ENCODE measurements around the gene SCD5. TPM values are rescaled to one million over a fixed set of nuclear protein-coding genes. Genes with fewer than 3 reads are reported as not detected.

The SCD5 gene
- total and polyA plus RNA-seq, 2 of the 8 experiments (the other 6 are each of a cell fraction or from before 2014, with no cell fraction given), result 0.92 to 1.2 TPM

DNA sequence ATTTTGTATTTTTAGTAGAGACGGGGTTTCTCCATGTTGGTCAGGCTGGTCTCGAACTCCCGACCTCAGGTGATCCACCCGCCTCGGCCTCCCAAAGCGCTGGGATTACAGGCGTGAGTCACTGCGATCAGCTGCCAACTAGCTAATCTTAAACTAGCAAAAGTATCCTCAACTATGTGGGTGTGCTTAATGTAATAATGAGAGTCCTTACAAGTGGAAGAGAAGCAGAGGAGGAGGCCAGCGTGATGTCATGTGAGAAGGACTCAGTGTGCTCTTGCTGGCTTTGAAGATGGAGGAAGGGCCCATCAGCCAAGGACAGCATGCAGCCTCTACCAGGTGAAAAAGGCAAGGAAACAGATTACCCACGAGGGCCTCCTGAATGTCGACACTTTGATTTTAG is 19.6 kb downstream of the SCD5 start:
- H4K5ac ChIP-seq (ENCODE audit: insufficient read length, low read depth, low read length), result no peak overlapping the region
- no peak overlapping the region for H3K4ac ChIP-seq (replicated peaks; ENCODE audit: insufficient read length, low read depth, low read length)
- no peak overlapping the region for H3K23ac ChIP-seq (ENCODE audit: insufficient read length)
- no peak for FAIRE-seq
- no peak overlapping the region for H3K9ac ChIP-seq (replicated peaks in 1 of 4; ENCODE audit: extremely low read depth in 1 of 4, low read depth in 3 of 4, low read length in 3 of 4)
- TF ChIP-seq SUZ12 (IDR thresholded peaks at IDR 0.05; ENCODE audit: low read length) (no peak), FOSL1 (IDR thresholded peaks at IDR 0.05; ENCODE audit: insufficient read depth, low read depth, low read length) (no peak), KDM1A (IDR thresholded peaks at IDR 0.05; ENCODE audit: borderline replicate concordance, low read length) (no peak), SP4 (IDR thresholded peaks at IDR 0.05; ENCODE audit: low read length) (no peak), RXRA (IDR thresholded peaks at IDR 0.05; ENCODE audit: insufficient read depth, low read depth, low read length) (no peak), CREB1 (IDR thresholded peaks at IDR 0.05) (no peak), SIRT6 (IDR thresholded peaks at IDR 0.05; ENCODE audit: low read length) (no peak), GABPA (IDR thresholded peaks at IDR 0.05; ENCODE audit: borderline replicate concordance, insufficient read depth, low read length) (no peak)
- TF ChIP-seq, protein P1, sequence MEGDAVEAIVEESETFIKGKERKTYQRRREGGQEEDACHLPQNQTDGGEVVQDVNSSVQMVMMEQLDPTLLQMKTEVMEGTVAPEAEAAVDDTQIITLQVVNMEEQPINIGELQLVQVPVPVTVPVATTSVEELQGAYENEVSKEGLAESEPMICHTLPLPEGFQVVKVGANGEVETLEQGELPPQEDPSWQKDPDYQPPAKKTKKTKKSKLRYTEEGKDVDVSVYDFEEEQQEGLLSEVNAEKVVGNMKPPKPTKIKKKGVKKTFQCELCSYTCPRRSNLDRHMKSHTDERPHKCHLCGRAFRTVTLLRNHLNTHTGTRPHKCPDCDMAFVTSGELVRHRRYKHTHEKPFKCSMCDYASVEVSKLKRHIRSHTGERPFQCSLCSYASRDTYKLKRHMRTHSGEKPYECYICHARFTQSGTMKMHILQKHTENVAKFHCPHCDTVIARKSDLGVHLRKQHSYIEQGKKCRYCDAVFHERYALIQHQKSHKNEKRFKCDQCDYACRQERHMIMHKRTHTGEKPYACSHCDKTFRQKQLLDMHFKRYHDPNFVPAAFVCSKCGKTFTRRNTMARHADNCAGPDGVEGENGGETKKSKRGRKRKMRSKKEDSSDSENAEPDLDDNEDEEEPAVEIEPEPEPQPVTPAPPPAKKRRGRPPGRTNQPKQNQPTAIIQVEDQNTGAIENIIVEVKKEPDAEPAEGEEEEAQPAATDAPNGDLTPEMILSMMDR (IDR thresholded peaks at IDR 0.05; ENCODE audit: control extremely low read depth in 1 of 3, insufficient read depth in 1 of 3, low read depth in 1 of 3, low read length in 3 of 3), result no peak
- TF ChIP-seq, protein P2, sequence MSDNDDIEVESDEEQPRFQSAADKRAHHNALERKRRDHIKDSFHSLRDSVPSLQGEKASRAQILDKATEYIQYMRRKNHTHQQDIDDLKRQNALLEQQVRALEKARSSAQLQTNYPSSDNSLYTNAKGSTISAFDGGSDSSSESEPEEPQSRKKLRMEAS (IDR thresholded peaks at IDR 0.05), result no peak
- H3K79me1 ChIP-seq (ENCODE audit: low read depth, low read length), result no peaks in the 10 kb centered on the region
- H2BK20ac ChIP-seq (ENCODE audit: low read length), result no peak overlapping the region
- H3K27ac ChIP-seq (ENCODE audit: low read depth, low read length), result no peak overlapping the region
- no peak overlapping the region for H2BK120ac ChIP-seq (replicated peaks; ENCODE audit: low read depth, low read length)
- peaks cover 17 to 35% (median 32%) of the 10 kb centered on the region in 4 experiments for H3K27me3 ChIP-seq (replicated peaks in 1 of 4; ENCODE audit: control insufficient read depth in 3 of 4, extremely low read depth in 1 of 4, insufficient read depth in 3 of 4, low read length in 3 of 4)
- no peak overlapping the region for H2BK5ac ChIP-seq (ENCODE audit: low read depth, low read length)
- no peak overlapping the region for H2BK15ac ChIP-seq (ENCODE audit: low read length)
- H3K14ac ChIP-seq (ENCODE audit: insufficient read length), result no peak overlapping the region
- ChIA-PET POLR2A (ENCODE audit: partially characterized antibody) (interaction anchor here (1.5 kb wide), 1 partner anchor 18 kb away, joined by 3 read pairs; no protein-coding TSS in a partner anchor), CTCF (ENCODE audit: partially characterized antibody) (interaction anchor here (0.8 to 5.0 kb wide), 3 partner anchors 9 to 39 kb away, joined by 3 to 21 read pairs (median 4); no protein-coding TSS in a partner anchor)
- H2AFZ ChIP-seq (ENCODE audit: low read length), result no peak overlapping the region
- H3K23me2 ChIP-seq (ENCODE audit: low read depth, low read length), result no peaks in the 10 kb centered on the region
- no peak overlapping the region for H3K4me2 ChIP-seq (ENCODE audit: insufficient read depth in 1 of 2, low read depth in 2 of 2, low read length in 2 of 2)
- H4K91ac ChIP-seq (replicated peaks; ENCODE audit: insufficient read length, low read length), result no peak overlapping the region
- peaks cover 0 to 8% (median 3%) of the 10 kb centered on the region in 4 experiments; a peak in 4 of 7 replicates for H3K4me1 ChIP-seq (replicated peaks in 1 of 4; ENCODE audit: control insufficient read depth in 3 of 4, insufficient read depth in 4 of 4, low read length in 3 of 4)
- no peak overlapping the region for H4K8ac ChIP-seq (ENCODE audit: extremely low read depth, insufficient read depth, low read length)
- no peak overlapping the region for H2AK5ac ChIP-seq (ENCODE audit: low read depth, low read length)
- H3K36me3 ChIP-seq (ENCODE audit: control insufficient read depth in 2 of 4, insufficient read depth in 4 of 4, low read length in 3 of 4), result no peaks in the 10 kb centered on the region
- no peak overlapping the region for H3K18ac ChIP-seq (ENCODE audit: extremely low read depth, low read length)
- peaks cover 3 to 8% of the 10 kb centered on the region in 2 experiments for H4K20me1 ChIP-seq (replicated peaks in 1 of 2; ENCODE audit: control insufficient read depth in 1 of 2, insufficient read depth in 2 of 2, low read length in 2 of 2)
- no peak overlapping the region for H2BK12ac ChIP-seq (ENCODE audit: low read depth, low read length)
- H3K4me3 ChIP-seq (ENCODE audit: extremely low read depth in 1 of 4, insufficient read depth in 2 of 4, low read depth in 3 of 4, low read length in 4 of 4), result no peak overlapping the region
- H3K79me2 ChIP-seq (ENCODE audit: control insufficient read depth in 1 of 2, insufficient read depth in 2 of 2, low read length in 2 of 2), result no peaks in the 10 kb centered on the region
- WGBS, 2 experiments (ENCODE audit: extremely low coverage in 1 of 2, insufficient coverage in 1 of 2, insufficient read length in 1 of 2, insufficient replicate concordance in 2 of 2, low coverage in 1 of 2, low lambda C conversion rate in 2 of 2, missing lambda C conversion rate in 1 of 2), result 93% methylated on average over 11 of the region's 11 CpGs; no CpG with 5 or more reads in 1 of the 2 experiments
- no peak for DNase-seq (ENCODE audit: low read depth in 1 of 2, low spot score in 2 of 2)
- H3K56ac ChIP-seq (replicated peaks; ENCODE audit: insufficient read length, low read depth, low read length), result no peak overlapping the region
- peaks cover 0 to 3% of the 10 kb centered on the region in 2 experiments; a peak in 1 of 4 replicates for H3K9me3 ChIP-seq (ENCODE audit: insufficient read depth in 2 of 2, low read depth in 1 of 2, low read length in 1 of 2)
